GM19025 (cell line): ENCODE results near the gene LRRC59.

Experiments
- ATAC-seq: cut with Tn5 transposase; IDR thresholded peaks from one replicate; pipeline ENCODE4 v1.9.1; 2021; ENCODE audit warnings: mild to moderate bottlenecking, low read depth, moderate library complexity; ENCODE audit not compliant: unreplicated experiment

The LRRC59 gene

GRCh38 chr17:50363217-50364060, 33.9 kb downstream of the LRRC59 start:
- ATAC-seq, result no peak

DNA sequence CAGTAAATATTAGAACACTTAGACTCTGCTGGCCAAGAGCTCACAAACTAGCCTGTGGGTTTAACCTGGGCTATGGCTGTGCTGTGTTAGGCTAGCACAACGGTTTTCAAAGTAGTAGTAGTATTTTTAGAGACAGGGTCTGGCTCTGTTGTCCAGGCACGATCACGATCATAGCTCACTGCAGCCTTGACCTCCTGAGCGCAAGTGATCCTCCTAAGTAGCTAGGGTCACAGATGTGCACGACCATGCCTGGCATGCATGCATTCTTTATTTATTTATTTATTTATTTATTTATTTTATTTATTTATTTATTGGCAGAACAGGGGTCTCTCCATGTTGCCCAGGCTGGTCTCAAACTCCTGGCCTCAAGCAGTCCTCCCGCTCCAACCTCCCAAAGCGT, 34.7 kb downstream of the LRRC59 start:
- ATAC-seq, result no peak

DNA sequence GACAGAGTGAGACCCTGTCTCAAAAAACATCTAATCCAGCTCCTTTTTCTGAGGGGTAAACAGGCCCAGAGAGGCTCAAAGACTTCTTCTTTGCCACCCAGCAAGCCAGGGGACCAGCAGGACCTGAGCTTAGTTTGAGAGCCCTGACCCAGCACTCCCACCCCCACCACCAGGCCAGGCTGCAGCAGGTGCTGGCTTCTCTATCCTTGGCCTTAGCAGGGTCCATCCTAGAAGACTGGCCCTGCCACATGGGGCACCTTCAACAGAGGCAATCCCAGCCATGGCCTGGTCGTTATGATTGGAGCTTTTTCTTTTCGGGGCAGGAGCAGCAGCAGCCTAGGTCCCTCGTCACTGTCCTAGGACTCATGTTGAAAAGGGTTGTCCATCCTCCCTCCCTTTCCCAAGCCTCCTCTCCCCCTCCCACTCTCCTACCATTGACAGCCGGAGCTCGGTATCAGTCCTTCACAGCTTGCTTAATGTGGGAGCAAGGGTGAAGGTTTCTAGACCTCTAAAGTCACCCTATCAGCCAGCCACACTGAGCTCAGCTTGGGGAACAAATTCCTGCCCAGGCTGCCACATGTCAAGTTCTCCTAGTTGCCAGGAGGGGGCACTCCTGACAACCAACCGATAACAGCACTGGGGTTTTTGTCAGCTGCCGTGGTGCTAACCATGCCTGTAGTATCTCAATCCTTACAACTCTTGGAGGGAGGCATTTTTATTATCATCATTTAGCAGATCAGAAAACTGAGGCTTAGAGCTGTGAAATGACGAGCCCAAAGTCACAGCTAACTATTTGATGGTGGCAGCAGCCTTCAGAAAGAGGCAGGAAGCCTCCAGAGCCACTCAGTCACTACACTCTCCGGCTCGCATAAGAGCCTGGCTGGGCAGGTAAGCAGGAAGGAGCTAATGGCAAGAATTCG, 35.5 kb downstream of the LRRC59 start:
- no peak for ATAC-seq

DNA sequence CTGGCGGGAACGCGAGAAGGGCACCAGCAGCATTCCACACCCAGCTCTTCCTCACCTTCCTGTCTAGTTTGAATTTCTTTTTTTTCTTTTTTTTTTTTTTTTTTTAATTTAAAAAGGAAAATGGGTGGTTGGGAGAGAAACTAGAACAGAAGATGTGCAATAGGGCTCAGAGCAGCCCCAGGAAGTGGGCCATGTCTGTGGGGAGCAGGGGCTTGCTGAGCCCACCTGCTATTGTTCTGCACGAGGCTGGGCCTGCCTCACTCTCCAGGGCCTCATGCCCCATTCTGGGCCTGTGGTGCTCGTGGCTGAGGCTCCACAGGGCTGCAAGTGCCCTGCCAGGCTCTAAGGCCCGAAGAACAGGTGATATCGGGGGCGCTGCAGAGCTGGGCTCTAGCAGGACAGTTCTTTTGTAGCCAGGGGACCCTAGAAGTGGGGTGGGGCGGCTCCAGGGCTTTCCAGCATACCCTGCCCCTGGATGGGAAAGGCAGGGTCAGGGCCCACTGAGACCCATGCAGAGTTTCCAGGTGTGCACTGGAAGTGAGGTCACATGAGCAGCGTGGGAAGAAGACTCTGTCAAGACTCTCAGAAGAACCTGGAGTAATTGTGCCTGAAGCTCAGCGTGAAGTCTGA, 36.7 kb downstream of the LRRC59 start:
- no peak for ATAC-seq

- no peak for ATAC-seq
These were observed 37.3 kb downstream of the LRRC59 start for GRCh38 chr17:50359998-50360461.

DNA sequence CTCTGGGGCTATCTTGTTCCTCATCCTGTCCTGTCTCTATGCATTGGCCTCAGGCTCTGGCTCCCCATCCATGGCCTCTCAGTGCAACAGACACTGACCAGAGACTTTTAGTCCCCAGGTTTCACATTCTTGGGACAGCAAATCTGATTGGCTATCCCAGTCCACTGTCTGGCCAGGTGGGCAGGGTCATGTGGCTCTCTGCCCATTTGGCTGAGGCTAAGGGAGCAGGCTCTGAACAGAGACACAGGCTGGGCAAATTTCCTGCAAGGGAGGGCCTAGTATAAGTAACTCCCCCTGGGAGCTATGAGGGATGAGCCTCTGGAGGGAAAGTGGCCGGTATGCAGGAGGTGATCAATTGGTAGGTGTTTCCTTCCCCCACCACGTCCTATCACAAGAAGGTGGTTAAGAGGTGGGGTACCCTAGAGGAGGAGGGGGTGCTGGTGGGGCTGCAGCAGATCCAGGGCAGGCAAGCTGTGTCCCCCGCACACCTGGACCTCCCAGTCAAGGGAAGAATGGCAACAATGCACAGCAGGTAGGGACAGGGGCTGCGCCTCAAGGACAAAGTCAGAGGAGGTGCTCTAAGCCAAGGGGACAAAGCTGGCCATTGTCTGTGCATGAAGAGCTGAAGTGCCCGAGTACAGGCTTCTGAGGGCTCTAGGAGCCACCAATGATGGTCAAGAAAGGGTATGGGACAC, 38.2 kb downstream of the LRRC59 start:
- no peak for ATAC-seq

- no peak for ATAC-seq
These were observed 39.1 kb downstream of the LRRC59 start for GRCh38 chr17:50358177-50358576.

- ATAC-seq, result no peak
These were observed 40.3 kb downstream of the LRRC59 start for GRCh38 chr17:50356892-50357510.

- no peak for ATAC-seq
These were observed 40.9 kb downstream of the LRRC59 start for GRCh38 chr17:50356418-50356817.

DNA sequence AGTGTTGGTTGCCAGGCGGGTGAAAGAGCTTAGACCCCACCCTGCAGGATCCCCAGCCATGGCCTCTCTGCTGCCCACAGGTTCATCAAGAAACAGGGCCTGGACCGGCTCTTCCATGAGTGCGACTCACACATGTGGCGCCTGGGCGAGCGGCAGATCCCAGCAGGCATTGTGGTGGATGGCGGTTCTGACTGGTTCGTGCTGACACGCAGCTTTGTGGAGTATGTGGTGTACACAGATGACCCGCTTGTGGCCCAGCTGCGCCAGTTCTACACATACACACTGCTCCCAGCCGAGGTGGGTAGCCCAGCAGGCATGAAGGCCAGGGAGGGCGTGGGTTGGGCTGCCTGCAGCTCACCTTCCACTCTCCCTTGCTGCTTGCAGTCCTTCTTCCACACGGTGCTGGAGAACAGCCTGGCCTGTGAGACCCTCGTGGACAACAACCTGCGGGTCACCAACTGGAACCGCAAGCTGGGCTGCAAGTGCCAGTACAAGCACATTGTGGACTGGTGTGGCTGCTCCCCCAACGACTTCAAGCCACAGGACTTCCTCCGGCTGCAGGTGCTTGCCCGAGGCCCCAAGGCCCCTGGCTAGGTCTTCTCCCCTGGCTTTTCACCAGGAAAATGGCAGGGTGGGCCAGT, 41.5 kb downstream of the LRRC59 start:
- no peak for ATAC-seq

DNA sequence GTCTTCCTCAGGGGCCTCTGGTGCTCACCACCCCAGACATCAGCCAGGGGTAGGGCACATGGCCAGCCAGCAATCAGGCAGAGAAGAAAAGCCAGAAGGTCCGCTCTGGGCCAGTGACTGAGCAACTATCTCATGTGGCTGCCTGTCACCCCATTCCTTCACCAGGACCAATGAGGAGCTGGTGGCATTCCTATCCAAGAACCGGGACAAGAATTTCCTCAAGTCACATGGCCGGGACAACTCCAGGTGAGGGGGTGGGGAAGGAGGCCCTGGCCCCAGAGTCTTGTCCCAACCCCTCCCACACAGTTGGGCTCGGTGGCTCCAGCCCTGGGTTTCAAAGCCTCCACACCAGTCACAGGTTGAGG, 42.0 kb downstream of the LRRC59 start:
- ATAC-seq, result no peak

GRCh38 chr17:50354776-50355175, 42.5 kb downstream of the LRRC59 start:
- ATAC-seq, result no peak

DNA sequence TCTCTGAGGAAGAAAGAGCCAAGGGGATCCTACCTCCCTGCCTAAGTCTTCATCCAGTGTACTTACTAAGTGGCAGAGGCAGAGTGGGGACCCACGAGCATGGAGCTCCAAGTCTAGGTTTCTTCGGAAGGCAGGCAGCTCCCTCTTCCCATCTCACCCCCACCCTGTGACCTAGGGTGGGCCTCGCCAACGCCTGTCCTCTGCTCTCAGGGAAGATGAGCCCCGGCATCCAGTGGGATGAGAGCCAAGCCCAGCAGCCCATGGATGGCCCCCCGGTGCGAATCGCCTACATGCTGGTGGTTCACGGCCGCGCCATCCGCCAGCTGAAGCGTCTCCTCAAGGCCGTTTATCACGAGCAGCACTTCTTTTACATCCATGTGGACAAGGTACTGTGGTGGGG, 43.1 kb downstream of the LRRC59 start:
- no peak for ATAC-seq

DNA sequence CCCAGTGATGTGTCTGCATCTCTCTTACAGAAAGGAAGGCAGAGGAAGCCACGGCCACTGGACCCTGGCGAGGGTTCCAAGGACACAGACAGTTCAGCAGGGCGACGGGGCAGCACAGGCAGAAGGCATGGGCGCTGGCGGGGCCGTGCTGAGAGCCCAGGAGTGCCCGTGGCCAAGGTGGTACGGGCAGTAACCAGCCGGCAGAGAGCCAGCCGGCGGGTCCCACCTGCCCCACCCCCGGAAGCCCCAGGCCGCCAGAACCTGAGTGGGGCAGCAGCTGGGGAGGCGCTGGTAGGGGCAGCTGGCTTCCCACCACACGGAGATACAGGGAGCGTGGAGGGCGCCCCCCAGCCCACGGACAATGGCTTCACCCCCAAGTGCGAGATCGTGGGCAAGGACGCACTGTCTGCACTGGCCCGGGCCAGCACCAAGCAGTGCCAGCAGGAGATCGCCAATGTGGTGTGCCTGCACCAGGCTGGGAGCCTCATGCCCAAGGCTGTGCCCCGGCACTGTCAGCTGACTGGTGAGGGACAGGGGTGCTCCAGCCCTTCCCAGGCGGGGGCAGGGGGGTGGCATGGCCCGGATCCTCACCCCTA, 43.6 kb downstream of the LRRC59 start:
- no peak for ATAC-seq

- no peak for ATAC-seq
These were observed 44.4 kb downstream of the LRRC59 start for GRCh38 chr17:50352693-50353599.

DNA sequence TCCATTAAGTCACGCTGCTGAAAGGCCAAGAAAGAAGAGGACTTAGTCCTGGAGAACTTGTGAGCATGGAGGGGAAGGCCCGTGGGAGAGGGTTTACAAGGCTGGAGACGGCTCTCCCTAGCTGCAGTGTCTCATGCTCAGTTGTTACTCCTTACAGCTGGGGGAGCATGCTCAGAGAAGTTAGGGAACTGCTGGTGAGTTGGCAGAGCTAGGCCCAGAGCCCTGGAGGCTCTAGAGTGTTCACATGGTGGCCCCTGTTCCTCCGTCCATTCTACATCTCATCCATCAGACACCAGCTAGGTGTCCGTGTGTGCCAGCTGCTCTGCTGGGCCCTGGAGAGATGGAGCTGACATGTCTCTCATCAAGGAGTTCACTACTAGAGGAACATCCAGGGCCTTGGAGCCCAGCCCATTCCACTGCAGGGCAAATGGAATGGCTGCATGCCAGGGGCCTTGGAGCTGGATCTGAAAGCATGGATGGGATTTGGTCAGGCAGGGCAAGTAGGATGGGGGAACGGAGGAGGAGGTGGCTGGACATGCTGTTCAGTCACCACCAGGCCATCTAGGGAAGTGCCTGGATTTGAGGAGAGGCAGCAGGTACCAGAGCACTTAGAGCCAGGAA, 45.1 kb downstream of the LRRC59 start:
- ATAC-seq, result no peak

DNA sequence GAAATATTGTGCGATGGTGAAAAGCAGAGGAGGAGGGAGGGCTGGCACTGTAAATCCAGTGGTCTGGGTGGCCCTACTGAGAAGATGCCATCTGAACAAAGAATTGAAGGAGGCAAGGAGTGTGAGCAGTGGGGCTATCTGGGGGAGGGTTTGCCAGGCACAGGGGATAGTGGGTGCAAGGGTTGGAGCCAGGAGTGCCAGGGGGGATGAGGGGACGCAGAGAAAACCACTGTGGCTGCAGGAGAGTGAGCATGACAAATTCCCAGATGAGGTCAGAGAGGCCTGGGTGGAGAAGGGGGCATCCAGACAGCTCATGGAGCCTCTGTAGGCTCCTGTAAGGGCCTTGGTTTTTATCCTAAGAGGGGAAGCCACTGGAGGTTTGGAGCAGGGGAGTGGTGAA, 46.6 kb downstream of the LRRC59 start:
- no peak for ATAC-seq

DNA sequence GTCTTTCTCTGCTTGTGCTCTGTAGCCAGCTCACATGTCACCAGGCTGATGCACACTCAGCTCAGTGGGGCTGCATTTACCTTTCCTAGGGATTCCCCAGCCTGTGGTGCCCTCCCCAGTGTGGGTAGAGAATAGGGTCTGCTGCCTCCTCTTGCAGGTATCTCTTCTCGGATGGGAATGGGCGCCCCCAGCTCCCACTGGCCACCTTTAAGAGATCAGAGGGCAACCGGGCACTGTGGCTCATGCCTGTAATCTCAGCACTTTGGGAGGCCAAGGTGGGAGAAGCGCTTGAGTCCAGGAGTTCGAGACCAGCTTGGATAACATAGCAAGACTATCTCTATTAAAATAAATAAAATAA, 48.1 kb downstream of the LRRC59 start:
- no peak for ATAC-seq
